Calu3 (cell line): ENCODE data around the gene EXD3. TPM values are rescaled to one million over a fixed set of nuclear protein-coding genes. Genes with fewer than 3 reads are reported as not detected.

Experiments
- BruUV-seq: library from RNA; stranded (reverse); fragments of 400-500 nt; replicated peaks from 2 replicates; lab custom pipeline; 2021; lab: Mats Ljungman, UMichigan
- CTCF ChIA-PET: fragments of 300-600 bp; sonication (Branson Sonifier 250); formaldehyde crosslinking; loops from one replicate; lab custom pipeline; 2022; ENCODE audit warnings: antibody characterized with exemption; lab: Charles Lee
- DNase-seq: peaks from one replicate; pipeline ENCODE4 v3.0.0; 2022
- H3K27ac Mint-ChIP-seq: one replicate; pipeline ENCODE4 v1.8.0; 2022; ENCODE audit warnings: mixed read lengths; ENCODE audit not compliant: unreplicated experiment
- H3K27me3 Mint-ChIP-seq: one replicate; pipeline ENCODE4 v1.8.0; 2022; ENCODE audit warnings: mixed read lengths; ENCODE audit not compliant: unreplicated experiment
- H3K36me3 Mint-ChIP-seq: one replicate; pipeline ENCODE4 v1.8.0; 2022; ENCODE audit warnings: mild to moderate bottlenecking, moderate library complexity, mixed read lengths; ENCODE audit not compliant: insufficient read depth, unreplicated experiment
- H3K4me1 Mint-ChIP-seq: one replicate; pipeline ENCODE4 v1.8.0; 2022; ENCODE audit warnings: mild to moderate bottlenecking, low read depth, mixed read lengths; ENCODE audit not compliant: unreplicated experiment
- H3K4me3 Mint-ChIP-seq: one replicate; pipeline ENCODE4 v1.8.0; 2022; ENCODE audit warnings: mild to moderate bottlenecking, low read depth, moderate library complexity, mixed read lengths; ENCODE audit not compliant: unreplicated experiment
- H3K9me3 Mint-ChIP-seq: one replicate; pipeline ENCODE4 v1.8.0; 2022; ENCODE audit warnings: low read depth, mixed read lengths; ENCODE audit not compliant: unreplicated experiment
- intact Hi-C: fragments of 100-400 bp; cut with micrococcal nuclease; formaldehyde crosslinking; loops from one replicate; pipeline ENCODE4 v1.10.0; 2022; ENCODE audit not compliant: unreplicated experiment
- total RNA-seq: library from RNA; stranded (reverse); gene quantifications from 2 replicates; pipeline ENCODE4 v1.2.3, GENCODE V29; 2022
- TF ChIP-seq, protein P1 (sequence below): fragments of 200-600 bp; IDR thresholded peaks from one replicate; pipeline ENCODE4 v1.8.0; 2022; ENCODE audit warnings: antibody characterized with exemption; ENCODE audit not compliant: unreplicated experiment

EXD3 gene
- total RNA-seq, 1 experiment from 2014 or later: 13.2 TPM

DNA sequence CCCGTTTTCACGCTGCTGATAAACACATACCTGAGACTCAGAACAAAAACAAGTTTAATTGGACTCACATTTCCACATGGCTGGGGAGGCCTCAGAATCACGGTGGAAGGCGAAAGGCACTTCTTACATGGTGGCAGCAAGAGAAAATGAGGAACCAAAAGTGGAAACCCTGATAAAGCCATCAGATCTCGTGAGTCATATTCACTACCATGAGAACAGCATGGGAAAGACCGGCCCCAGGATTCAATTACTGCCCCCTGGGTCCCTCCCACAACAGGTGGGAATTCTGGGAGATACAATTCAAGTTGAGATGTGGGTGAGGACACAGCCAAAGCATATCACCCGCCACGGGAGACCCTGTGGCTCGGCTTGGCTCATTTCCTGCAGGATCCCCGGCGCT lies 20.2 kb downstream of the EXD3 start:
- intact Hi-C loops: no loop called here

DNA sequence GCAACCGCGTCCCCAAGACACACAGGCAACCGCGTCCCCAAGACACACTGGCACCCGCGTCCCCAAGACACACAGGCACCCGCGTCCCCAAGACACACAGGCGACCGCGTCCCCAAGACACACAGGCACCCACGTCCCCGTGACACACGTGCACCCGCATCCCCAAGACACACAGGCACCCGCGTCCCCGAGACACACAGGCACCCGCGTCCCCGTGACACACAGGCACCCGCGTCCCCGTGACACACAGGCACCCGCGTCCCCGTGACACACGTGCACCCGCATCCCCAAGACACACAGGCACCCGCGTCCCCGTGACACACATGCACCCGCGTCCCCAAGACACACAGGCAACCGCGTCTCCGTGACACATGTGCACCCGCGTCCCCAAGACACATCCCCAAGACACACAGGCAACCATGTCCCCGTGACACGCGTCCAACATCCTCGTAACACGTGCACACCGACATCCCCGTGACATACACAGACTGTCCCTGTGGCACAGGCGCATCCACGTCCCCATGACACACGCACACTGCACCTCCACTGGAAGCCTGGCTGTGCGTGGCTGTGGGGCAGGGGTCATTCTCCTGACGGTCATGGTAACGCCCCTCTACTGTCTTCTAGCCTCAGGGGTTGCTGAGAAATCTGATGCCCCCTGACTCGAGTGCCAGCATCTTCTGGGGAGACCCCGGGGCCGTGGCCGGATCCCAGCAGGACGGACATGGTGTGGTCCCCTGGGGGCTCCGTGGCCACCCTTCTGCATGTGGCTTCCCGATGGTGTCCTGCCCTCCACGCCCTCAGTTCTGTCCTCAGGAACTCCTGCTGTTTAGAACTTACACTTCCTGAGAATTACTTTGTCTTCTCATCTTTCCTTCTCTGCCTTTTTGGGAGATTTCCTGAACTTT lies 24.1 kb downstream of the EXD3 start:
- H3K4me3 Mint-ChIP-seq: no peak overlapping the region
- H3K27me3 Mint-ChIP-seq: no peaks in the 10 kb centered on the region
- CTCF ChIA-PET: no interaction called here
- DNase-seq: no peak
- BruUV-seq: no TSS peak
- H3K27ac Mint-ChIP-seq: no peak overlapping the region
- H3K4me1 Mint-ChIP-seq: no peaks in the 10 kb centered on the region
- TF ChIP-seq, protein P1, sequence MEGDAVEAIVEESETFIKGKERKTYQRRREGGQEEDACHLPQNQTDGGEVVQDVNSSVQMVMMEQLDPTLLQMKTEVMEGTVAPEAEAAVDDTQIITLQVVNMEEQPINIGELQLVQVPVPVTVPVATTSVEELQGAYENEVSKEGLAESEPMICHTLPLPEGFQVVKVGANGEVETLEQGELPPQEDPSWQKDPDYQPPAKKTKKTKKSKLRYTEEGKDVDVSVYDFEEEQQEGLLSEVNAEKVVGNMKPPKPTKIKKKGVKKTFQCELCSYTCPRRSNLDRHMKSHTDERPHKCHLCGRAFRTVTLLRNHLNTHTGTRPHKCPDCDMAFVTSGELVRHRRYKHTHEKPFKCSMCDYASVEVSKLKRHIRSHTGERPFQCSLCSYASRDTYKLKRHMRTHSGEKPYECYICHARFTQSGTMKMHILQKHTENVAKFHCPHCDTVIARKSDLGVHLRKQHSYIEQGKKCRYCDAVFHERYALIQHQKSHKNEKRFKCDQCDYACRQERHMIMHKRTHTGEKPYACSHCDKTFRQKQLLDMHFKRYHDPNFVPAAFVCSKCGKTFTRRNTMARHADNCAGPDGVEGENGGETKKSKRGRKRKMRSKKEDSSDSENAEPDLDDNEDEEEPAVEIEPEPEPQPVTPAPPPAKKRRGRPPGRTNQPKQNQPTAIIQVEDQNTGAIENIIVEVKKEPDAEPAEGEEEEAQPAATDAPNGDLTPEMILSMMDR: no peak
- intact Hi-C loops: no loop called here
- peaks cover 5% of the 10 kb centered on the region for H3K9me3 Mint-ChIP-seq
- peaks cover 11% of the 10 kb centered on the region for H3K36me3 Mint-ChIP-seq

More for the DNA sequence above, 20.2 kb downstream of the EXD3 start:
- Mint-ChIP-seq H3K27ac (no peak overlapping the region), H3K4me1 (peaks cover 8% of the 10 kb centered on the region), H3K9me3 (peaks cover 2% of the 10 kb centered on the region), H3K4me3 (no peak overlapping the region), H3K27me3 (no peaks in the 10 kb centered on the region), H3K36me3 (peaks cover 20% of the 10 kb centered on the region)
- DNase-seq: no peak
- CTCF ChIA-PET: no interaction called here
- no TSS peak for BruUV-seq
- TF ChIP-seq, protein P1: no peak

DNA sequence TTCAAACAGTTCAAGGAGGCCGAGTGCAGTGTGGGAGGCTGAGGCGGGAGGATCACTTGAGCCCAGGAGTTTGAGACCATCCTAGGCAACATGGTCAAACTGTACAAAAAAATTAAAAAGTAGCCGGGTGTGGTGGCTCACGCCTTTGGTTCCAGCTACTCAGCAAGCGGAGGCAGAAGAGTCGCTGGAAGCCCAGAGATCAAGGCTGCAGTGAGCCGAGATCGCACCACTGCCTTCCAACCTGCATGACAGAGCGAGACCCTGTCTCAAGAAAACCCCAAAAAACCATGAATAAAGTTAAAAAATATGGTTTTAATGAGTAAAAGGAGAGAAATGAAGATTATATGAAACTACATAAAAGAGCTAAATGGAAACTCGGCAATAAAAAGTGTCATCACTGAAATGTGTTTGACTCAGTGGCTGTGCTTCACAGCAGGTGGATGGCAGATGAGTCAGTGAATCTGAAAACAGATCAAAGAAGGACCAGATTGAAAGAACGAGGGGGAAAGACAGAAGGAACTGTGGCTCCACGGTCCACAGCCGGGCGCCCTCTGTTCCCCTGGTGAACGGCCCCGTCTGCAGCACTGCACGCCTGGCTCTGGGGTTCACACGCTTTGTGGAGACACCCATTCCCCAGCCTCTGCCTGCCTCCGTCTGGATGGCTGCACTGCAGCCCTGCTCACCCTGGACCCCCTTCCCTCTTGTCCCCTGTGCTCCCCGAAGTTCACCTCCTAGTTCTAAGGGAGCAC lies 25.1 kb downstream of the EXD3 start:
- DNase-seq: no peak
- peaks cover 6% of the 10 kb centered on the region for H3K36me3 Mint-ChIP-seq
- no TSS peak for BruUV-seq
- intact Hi-C loops: no loop called here
- TF ChIP-seq, protein P1: no peak
- CTCF ChIA-PET: no interaction called here
- no peaks in the 10 kb centered on the region for H3K4me1 Mint-ChIP-seq
- peaks cover 5% of the 10 kb centered on the region for H3K9me3 Mint-ChIP-seq
- H3K27ac Mint-ChIP-seq: no peak overlapping the region
- H3K4me3 Mint-ChIP-seq: no peak overlapping the region
- no peaks in the 10 kb centered on the region for H3K27me3 Mint-ChIP-seq

DNA sequence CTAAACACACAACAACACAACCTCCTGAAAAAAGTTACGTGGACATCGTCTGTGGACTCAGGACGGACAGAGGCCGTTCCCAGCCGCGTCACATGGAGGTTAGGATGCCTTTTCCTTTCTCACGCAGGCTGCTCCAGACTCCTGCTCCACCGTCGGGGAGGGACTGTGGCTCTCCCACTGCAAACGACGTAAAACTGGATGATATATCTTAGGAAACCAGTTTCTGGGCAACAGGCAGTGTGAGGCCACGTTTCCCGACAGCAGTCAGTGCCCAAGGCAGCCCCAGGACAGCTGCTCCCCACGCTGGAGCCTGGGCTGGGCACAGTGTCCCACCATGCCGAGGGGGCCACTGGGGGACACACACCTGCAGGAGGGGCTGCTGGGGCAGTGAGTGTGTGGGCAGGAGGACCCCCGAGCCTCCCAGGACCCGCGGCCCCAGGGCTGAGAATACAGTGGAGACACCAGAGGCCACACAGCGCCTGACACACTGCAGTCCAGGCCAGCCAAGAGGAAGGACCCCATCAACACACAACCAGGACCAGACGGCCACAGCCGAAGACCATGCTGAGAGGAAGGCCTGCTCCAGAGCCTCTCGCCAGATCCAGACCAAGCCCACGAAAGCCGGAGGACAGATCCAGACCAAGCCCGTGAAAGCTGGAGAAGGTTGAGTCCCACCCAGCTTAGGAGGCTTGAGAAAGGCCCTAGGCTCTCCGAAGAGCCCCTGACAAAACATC lies 26.2 kb downstream of the EXD3 start:
- Mint-ChIP-seq H3K9me3 (peaks cover 5% of the 10 kb centered on the region), H3K27ac (no peak overlapping the region), H3K4me3 (no peak overlapping the region), H3K27me3 (no peaks in the 10 kb centered on the region), H3K4me1 (no peaks in the 10 kb centered on the region), H3K36me3 (no peaks in the 10 kb centered on the region)
- CTCF ChIA-PET: no interaction called here
- intact Hi-C loops: no loop called here
- TF ChIP-seq, protein P1: no peak
- DNase-seq: no peak
- BruUV-seq: no TSS peak
